SK-N-SH (cell line): ENCODE results near the gene TTC9B. TPM values are rescaled to one million over a fixed set of nuclear protein-coding genes. Genes with fewer than 3 reads are reported as not detected.

Experiments
- CTCF ChIA-PET: fragments of 300-600, 350-600 bp; formaldehyde crosslinking; extraction: SDS; loops from one replicate; lab custom pipeline; 2021; lab: Yijun Ruan, JAX
- POLR2A ChIA-PET: fragments of 350-600 bp; sonication (Branson Sonifier 250); formaldehyde crosslinking; extraction: SDS; loops from one replicate; lab custom pipeline; 2020; ENCODE audit warnings: antibody characterized with exemption, inconsistent platforms; lab: Yijun Ruan, JAX
- DNase-seq: peaks from one replicate; pipeline ENCODE4 v3.0.0; 2012
- H2AFZ ChIP-seq: fragments of 200-600 bp; sonication (generic); 2 replicates; pipeline ENCODE4 v1.8.1; 2016; ENCODE audit warnings: antibody characterized with exemption, mild to moderate bottlenecking, low read depth
- H3F3A ChIP-seq: fragments of 200-600 bp; sonication (generic); replicated peaks from 2 replicates; pipeline ENCODE3; 2016; ENCODE audit warnings: antibody characterized with exemption, mild to moderate bottlenecking; ENCODE audit not compliant: insufficient read depth
- H3K27ac ChIP-seq, 2 experiments: fragments of 200-500 bp in 1 of 2; fragments of 200-600 bp in 1 of 2; sonication (Bioruptor generic) in 1 of 2; sonication (generic), shearing (Covaris generic) in 1 of 2; 2 replicates each; pipeline versions ENCODE4 v1.5.1 to v1.6.1; 2014 to 2016; ENCODE audit warnings: low read depth in 2 of 2, inconsistent platforms in 1 of 2, low read length in 1 of 2, mild to moderate bottlenecking in 1 of 2, mixed read lengths in 1 of 2
- H3K27me3 ChIP-seq: fragments of 200-600 bp; sonication (generic), shearing (Covaris generic); 2 replicates; pipeline ENCODE4 v1.6.1; 2016; ENCODE audit warnings: mixed run types; ENCODE audit not compliant: insufficient read depth
- H3K36me3 ChIP-seq, 2 experiments: fragments of 200-500 bp in 1 of 2; fragments of 200-600 bp in 1 of 2; sonication (Bioruptor generic) in 1 of 2; sonication (generic) in 1 of 2; replicated peaks in 1 of 2; 2 replicates each; pipeline versions ENCODE3 to v1.5.1; 2014 to 2016; ENCODE audit warnings: low read length in 1 of 2, mild to moderate bottlenecking in 1 of 2; ENCODE audit not compliant: insufficient read depth in 2 of 2, control insufficient read depth in 1 of 2
- H3K4me1 ChIP-seq, 2 experiments: fragments of 200-500 bp in 1 of 2; fragments of 200-600 bp in 1 of 2; sonication (Bioruptor generic) in 1 of 2; sonication (generic), shearing (Covaris generic) in 1 of 2; 2 replicates each; pipeline versions ENCODE4 v1.5.1 to v1.6.1; 2014 to 2016; ENCODE audit warnings: low read depth in 1 of 2, low read length in 1 of 2, mixed run types in 1 of 2; ENCODE audit not compliant: insufficient read depth in 2 of 2, control insufficient read depth in 1 of 2
- H3K4me2 ChIP-seq: fragments of 200-600 bp; sonication (generic), shearing (Covaris generic); 2 replicates; pipeline ENCODE4 v1.6.1; 2017; ENCODE audit warnings: mixed run types
- H3K4me3 ChIP-seq, 2 experiments: fragments of 200-500 bp in 1 of 2; fragments of 200-600 bp in 1 of 2; sonication (Bioruptor generic) in 1 of 2; sonication (generic), shearing (Covaris generic) in 1 of 2; 2 replicates each; pipeline versions ENCODE4 v1.5.1 to v1.8.1; 2014 to 2016; ENCODE audit warnings: low read depth in 2 of 2, inconsistent platforms in 1 of 2, low read length in 1 of 2, mild to moderate bottlenecking in 1 of 2, mixed read lengths in 1 of 2, moderate library complexity in 1 of 2
- H3K79me2 ChIP-seq: fragments of 200-600 bp; sonication (generic); 2 replicates; pipeline ENCODE4 v1.8.1; 2017; ENCODE audit warnings: mild to moderate bottlenecking; ENCODE audit not compliant: insufficient read depth
- H3K9ac ChIP-seq: fragments of 200-600 bp; sonication (generic); 2 replicates; pipeline ENCODE4 v1.6.1; 2017; ENCODE audit warnings: mixed run types
- H3K9me2 ChIP-seq: fragments of 200-600 bp; sonication (generic); 2 replicates; pipeline ENCODE4 v1.6.1; 2017; ENCODE audit warnings: mixed run types
- H3K9me3 ChIP-seq: fragments of 200-600 bp; sonication (generic); 2 replicates; pipeline ENCODE4 v1.6.1; 2017; ENCODE audit warnings: mixed run types, mild to moderate bottlenecking, moderate library complexity
- H4K20me1 ChIP-seq: fragments of 200-600 bp; sonication (generic); 2 replicates; pipeline ENCODE4 v1.6.1; 2017; ENCODE audit warnings: mild to moderate bottlenecking, mixed run types; ENCODE audit not compliant: insufficient read depth
- EP300 ChIP-seq, 2 experiments: IDR thresholded peaks; 2 replicates each; pipeline versions ENCODE4 v1.4.0 to v1.6.1; 2012; ENCODE audit warnings: borderline replicate concordance in 1 of 2, low read depth in 1 of 2, low read length in 1 of 2
- EZH2phosphoT487 ChIP-seq: fragments of 200-600 bp; sonication (generic); IDR thresholded peaks from 2 replicates; pipeline ENCODE4 v1.6.1; 2017; ENCODE audit warnings: low read depth, mixed run types, mild to moderate bottlenecking, antibody characterized with exemption, moderate library complexity, borderline replicate concordance
- FOSL2 ChIP-seq: IDR thresholded peaks from 2 replicates; pipeline ENCODE4 v1.4.0; 2012; ENCODE audit warnings: low read depth, mild to moderate bottlenecking, moderate library complexity, borderline replicate concordance
- FOXM1 ChIP-seq: IDR thresholded peaks from 2 replicates; pipeline ENCODE4 v1.4.0; 2012; ENCODE audit warnings: low read depth, mild to moderate bottlenecking
- GABPA ChIP-seq: IDR thresholded peaks from 2 replicates; pipeline ENCODE4 v1.4.0; 2012; ENCODE audit warnings: low read depth, mild to moderate bottlenecking
- GATA2 ChIP-seq: sonication (generic); formaldehyde crosslinking; IDR thresholded peaks from 2 replicates; pipeline ENCODE4 v1.5.0; 2020; ENCODE audit warnings: mild to moderate bottlenecking, missing genetic modification reagents
- MEF2A ChIP-seq: IDR thresholded peaks from 2 replicates; pipeline ENCODE4 v1.4.0; 2012; ENCODE audit warnings: low read depth, borderline replicate concordance
- NFIC ChIP-seq: IDR thresholded peaks from 2 replicates; pipeline ENCODE4 v1.4.0; 2012; ENCODE audit warnings: borderline replicate concordance
- RAD21 ChIP-seq: IDR thresholded peaks from 2 replicates; pipeline ENCODE4 v1.6.1; 2012; ENCODE audit warnings: mild to moderate bottlenecking, low read length
- RCOR1 ChIP-seq: fragments of 150-350 bp; IDR thresholded peaks from 2 replicates; pipeline ENCODE4 v1.6.1; 2017; ENCODE audit warnings: antibody characterized with exemption, low read length
- REST ChIP-seq: IDR thresholded peaks from 2 replicates; pipeline ENCODE4 v1.6.1; 2012; ENCODE audit warnings: mild to moderate bottlenecking, low read depth, low read length, moderate library complexity
- TCF12 ChIP-seq: IDR thresholded peaks from 2 replicates; pipeline ENCODE4 v1.4.0; 2012
- whole genome bisulfite sequencing: methylation state at CpG from one replicate; pipeline ENCODE4 v1.1.6; 2017; ENCODE audit warnings: low lambda C conversion rate; 5-methylcytosine and 5-hydroxymethylcytosine counted together
- polyA plus RNA-seq, 3 experiments: library from polyadenylated mRNA; depleted of rRNA; stranded (reverse); fragments of >200 nt; gene quantifications; 2 replicates each; pipeline ENCODE4 v1.2.3, GENCODE V29; 2012
- TF ChIP-seq, protein P1 (sequence below): IDR thresholded peaks from 2 replicates; pipeline ENCODE4 v1.4.0; 2012; ENCODE audit warnings: low read depth, borderline replicate concordance
- TF ChIP-seq, protein P2 (sequence below): IDR thresholded peaks from 2 replicates; pipeline ENCODE4; 2012
- TF ChIP-seq, protein P3 (sequence below): fragments of 150-350 bp; IDR thresholded peaks from 2 replicates; pipeline ENCODE4 v1.6.1; 2016; ENCODE audit warnings: mild to moderate bottlenecking, low read depth, low read length

TTC9B gene
- polyA plus RNA-seq, 1 of the 3 experiments (the other 2 are of a cell fraction) = 0.30 TPM

GRCh38 chr19:40225440-40226305, 7.5 kb upstream of the TTC9B start:
- DNase-seq = no peak
- CTCF ChIA-PET = interaction anchor here (1.9 to 2.6 kb wide), 2 partner anchors 86 kb away, joined by 5 to 20 read pairs; no protein-coding TSS in a partner anchor
- Histone ChIP-seq H3K27me3 (no peaks in the 10 kb centered on the region), H3F3A (peaks cover 16% of the 10 kb centered on the region), H3K27ac (no peak overlapping the region), H3K36me3 (no peaks in the 10 kb centered on the region), H3K79me2 (no peaks in the 10 kb centered on the region), H3K4me3 (no peak overlapping the region), H4K20me1 (no peaks in the 10 kb centered on the region), H3K9me3 (no peaks in the 10 kb centered on the region), H3K4me2 (peak overlapping the region; percentile 41; the same call in 1 of the 2 replicates), H3K4me1 (peaks cover 0 to 8% of the 10 kb centered on the region in 2 experiments; a peak in 2 of 4 replicates), H2AFZ (0 out of 2 replicates have a peak overlapping the region, but pooled peaks have one; percentile 35), H3K9me2 (no peaks in the 10 kb centered on the region), H3K9ac (no peak overlapping the region)
- TF ChIP-seq MEF2A (no peak), EP300 (IDR thresholded peaks at IDR 0.05; ENCODE audit: borderline replicate concordance in 1 of 2, low read depth in 1 of 2, low read length in 1 of 2) (no peak), NFIC (no peak), TCF12 (no peak)
- WGBS = 53% methylated on average over 21 of the region's 21 CpGs
- POLR2A ChIA-PET = no interaction called here

DNA sequence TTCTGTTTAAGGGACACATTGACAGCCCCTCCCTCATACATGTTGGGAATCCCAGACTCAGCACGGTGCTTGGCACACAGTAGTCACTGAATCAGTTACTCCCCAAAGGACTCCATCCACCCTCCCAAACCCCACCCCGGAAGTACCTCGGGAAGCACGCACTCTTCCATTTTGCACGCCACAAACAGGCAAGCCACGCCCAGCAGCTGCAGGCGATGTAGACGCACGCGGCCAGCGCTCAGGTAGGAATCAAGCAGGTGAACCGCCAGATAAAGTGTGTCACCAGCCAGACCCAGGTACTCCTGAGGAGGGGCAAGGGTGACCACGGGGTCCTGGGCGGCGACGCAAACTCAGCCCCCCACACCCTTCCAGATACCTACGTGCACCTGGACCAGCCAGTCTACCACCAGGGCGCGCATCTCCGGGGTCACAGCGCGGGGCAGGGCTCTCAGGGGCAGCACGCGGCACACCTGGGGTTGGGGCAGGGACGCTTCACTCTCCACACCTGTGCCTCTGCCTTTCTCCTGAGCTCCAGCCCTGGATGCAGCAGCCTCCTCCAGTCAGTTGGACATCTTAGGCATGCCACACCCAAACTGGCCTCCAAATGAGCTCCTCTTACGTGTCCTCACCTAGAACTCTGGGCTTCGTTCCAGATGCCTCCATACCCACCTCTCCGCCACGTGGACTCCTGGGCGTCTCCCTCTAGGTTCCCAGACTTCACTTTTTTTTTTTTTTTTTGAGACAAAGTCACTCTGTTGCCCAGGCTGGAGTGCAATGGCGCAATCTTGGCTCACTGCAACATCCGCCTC, 6.4 kb upstream of the TTC9B start:
- no peaks in the 10 kb centered on the region for H4K20me1 ChIP-seq
- no peaks in the 10 kb centered on the region for H3K27me3 ChIP-seq
- no peak overlapping the region for H3K4me3 ChIP-seq
- no peak overlapping the region for H3K27ac ChIP-seq
- H3K4me2 ChIP-seq = no peak overlapping the region
- no peaks in the 10 kb centered on the region for H3K79me2 ChIP-seq
- peaks cover 0 to 8% of the 10 kb centered on the region in 2 experiments; a peak in 2 of 4 replicates for H3K4me1 ChIP-seq
- peaks cover 10% of the 10 kb centered on the region for H3F3A ChIP-seq
- ChIA-PET POLR2A (no interaction called here), CTCF (interaction anchor here (1.9 kb wide), 1 partner anchor 85 kb away, joined by 5 read pairs; no protein-coding TSS in a partner anchor)
- no peak for DNase-seq
- TF ChIP-seq, protein P1, sequence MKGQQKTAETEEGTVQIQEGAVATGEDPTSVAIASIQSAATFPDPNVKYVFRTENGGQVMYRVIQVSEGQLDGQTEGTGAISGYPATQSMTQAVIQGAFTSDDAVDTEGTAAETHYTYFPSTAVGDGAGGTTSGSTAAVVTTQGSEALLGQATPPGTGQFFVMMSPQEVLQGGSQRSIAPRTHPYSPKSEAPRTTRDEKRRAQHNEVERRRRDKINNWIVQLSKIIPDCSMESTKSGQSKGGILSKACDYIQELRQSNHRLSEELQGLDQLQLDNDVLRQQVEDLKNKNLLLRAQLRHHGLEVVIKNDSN = no peak
- TF ChIP-seq REST (no peak), RCOR1 (no peak), FOXM1 (no peak), RAD21 (no peak), GATA2 (no peak), GABPA (no peak), FOSL2 (no peak), MEF2A (no peak), EZH2phosphoT487 (no peak)
- TF ChIP-seq, protein P2, sequence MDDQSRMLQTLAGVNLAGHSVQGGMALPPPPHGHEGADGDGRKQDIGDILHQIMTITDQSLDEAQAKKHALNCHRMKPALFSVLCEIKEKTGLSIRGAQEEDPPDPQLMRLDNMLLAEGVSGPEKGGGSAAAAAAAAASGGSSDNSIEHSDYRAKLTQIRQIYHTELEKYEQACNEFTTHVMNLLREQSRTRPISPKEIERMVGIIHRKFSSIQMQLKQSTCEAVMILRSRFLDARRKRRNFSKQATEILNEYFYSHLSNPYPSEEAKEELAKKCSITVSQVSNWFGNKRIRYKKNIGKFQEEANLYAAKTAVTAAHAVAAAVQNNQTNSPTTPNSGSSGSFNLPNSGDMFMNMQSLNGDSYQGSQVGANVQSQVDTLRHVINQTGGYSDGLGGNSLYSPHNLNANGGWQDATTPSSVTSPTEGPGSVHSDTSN = no peak
- TF ChIP-seq, protein P3, sequence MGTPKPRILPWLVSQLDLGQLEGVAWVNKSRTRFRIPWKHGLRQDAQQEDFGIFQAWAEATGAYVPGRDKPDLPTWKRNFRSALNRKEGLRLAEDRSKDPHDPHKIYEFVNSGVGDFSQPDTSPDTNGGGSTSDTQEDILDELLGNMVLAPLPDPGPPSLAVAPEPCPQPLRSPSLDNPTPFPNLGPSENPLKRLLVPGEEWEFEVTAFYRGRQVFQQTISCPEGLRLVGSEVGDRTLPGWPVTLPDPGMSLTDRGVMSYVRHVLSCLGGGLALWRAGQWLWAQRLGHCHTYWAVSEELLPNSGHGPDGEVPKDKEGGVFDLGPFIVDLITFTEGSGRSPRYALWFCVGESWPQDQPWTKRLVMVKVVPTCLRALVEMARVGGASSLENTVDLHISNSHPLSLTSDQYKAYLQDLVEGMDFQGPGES = no peak
- H3K9ac ChIP-seq = no peak overlapping the region
- no peaks in the 10 kb centered on the region for H3K9me2 ChIP-seq
- 80% methylated on average over 13 of the region's 32 CpGs for WGBS
- no peaks in the 10 kb centered on the region for H3K36me3 ChIP-seq
- H2AFZ ChIP-seq = no peak overlapping the region
- H3K9me3 ChIP-seq = no peaks in the 10 kb centered on the region
